Stimulated activated CD4-positive, alpha-beta T cell treated with anti-CD3 and anti-CD28 coated beads, Interleukin-12 subunit alpha, Interleukin-12 subunit beta, amount 100 ng/mL, for 4 hours (primary cell): ENCODE data around the gene LTB4R.
A peak's percentile ranks its signal among the peaks of the same experiment; 100 is the strongest.

ENCODE experiments used
- DNase-seq: peaks from one replicate; pipeline ENCODE4 v3.0.0-alpha.2; 2020

Gene LTB4R

GRCh38 chr14:24279301-24280186, 31.8 kb upstream of the LTB4R start:
- DNase-seq: peak; percentile 48

- DNase-seq: no peak
These were observed 30.4 kb upstream of the LTB4R start for GRCh38 chr14:24280797-24281460.

GRCh38 chr14:24281636-24282035, 29.7 kb upstream of the LTB4R start:
- no peak for DNase-seq

GRCh38 chr14:24282736-24283135, 28.6 kb upstream of the LTB4R start:
- DNase-seq: no peak

GRCh38 chr14:24283796-24284460, 27.4 kb upstream of the LTB4R start:
- DNase-seq: no peak

- DNase-seq: no peak
These were observed 26.7 kb upstream of the LTB4R start for GRCh38 chr14:24284501-24285035.

GRCh38 chr14:24285351-24285750, 26.0 kb upstream of the LTB4R start:
- no peak for DNase-seq

- DNase-seq: no peak
These were observed 24.3 kb upstream of the LTB4R start for GRCh38 chr14:24286996-24287395.

- peak; percentile 41 for DNase-seq
These were observed 21.5 kb upstream of the LTB4R start for GRCh38 chr14:24289649-24290280.

GRCh38 chr14:24290746-24291145, 20.6 kb upstream of the LTB4R start:
- DNase-seq: no peak

- DNase-seq: no peak
These were observed 19.7 kb upstream of the LTB4R start for GRCh38 chr14:24291446-24292117.

GRCh38 chr14:24292118-24292807, 19.0 kb upstream of the LTB4R start:
- DNase-seq: no peak

GRCh38 chr14:24293525-24293924, 17.8 kb upstream of the LTB4R start:
- DNase-seq: no peak

GRCh38 chr14:24296341-24297157, 14.8 kb upstream of the LTB4R start:
- DNase-seq: peak; percentile 67

- no peak for DNase-seq
These were observed 13.9 kb upstream of the LTB4R start for GRCh38 chr14:24297190-24297964.

GRCh38 chr14:24298892-24299254, 12.4 kb upstream of the LTB4R start:
- DNase-seq: no peak

GRCh38 chr14:24299255-24300191, 11.8 kb upstream of the LTB4R start, which contains the start of the genes DHRS1 and NOP9:
Gene DHRS1, minus strand, starts transcription at chr14:24299780. Its CDS starts 674 bp downstream, at chr14:24299106.
Gene NOP9, plus strand, starts transcription at chr14:24299850. Its CDS starts 105 bp downstream, at chr14:24299955.
- peak; percentile 94 for DNase-seq

GRCh38 chr14:24300326-24300980, 10.8 kb upstream of the LTB4R start:
- DNase-seq: no peak
